Measurements from ENCODE around the gene YIPF5.

YIPF5 gene

GRCh38 chr5:144195448-144195847, 25.0 kb upstream of the YIPF5 start:
- Histone ChIP-seq H3K36me3 (replicated peaks; ENCODE audit: insufficient read depth, low read length) (no peaks in the 10 kb centered on the region), H3K27me3 (replicated peaks; ENCODE audit: insufficient read depth, low read length) (no peaks in the 10 kb centered on the region), H4K20me1 (ENCODE audit: insufficient read depth, low read length) (no peaks in the 10 kb centered on the region), H3K79me2 (ENCODE audit: low read length) (no peaks in the 10 kb centered on the region), H3K27ac (ENCODE audit: low read length) (no peak overlapping the region), H3K9me3 (replicated peaks; ENCODE audit: insufficient read depth, low read length) (no peaks in the 10 kb centered on the region), H3K4me2 (ENCODE audit: low read depth, low read length) (no peak overlapping the region), H3K4me3 (ENCODE audit: low read length) (no peak overlapping the region), H3F3A (ENCODE audit: insufficient read depth, low read length) (no peaks in the 10 kb centered on the region), H3K9me2 (replicated peaks; ENCODE audit: insufficient read depth, low read length) (no peaks in the 10 kb centered on the region), H3K9ac (ENCODE audit: low read length) (no peak overlapping the region), H2AFZ (ENCODE audit: low read length) (no peak overlapping the region), H3K4me1 (ENCODE audit: low read length) (peaks cover 13% of the 10 kb centered on the region)
- no peak for DNase-seq
- no peak for TF ChIP-seq EZH2phosphoT487 (IDR thresholded peaks at IDR 0.05; ENCODE audit: low read length)
- TF ChIP-seq EZH2 (optimal IDR thresholded peaks at IDR 0.05; ENCODE audit: low read depth, low read length): no peak
- no peak for TF ChIP-seq CTCF (IDR thresholded peaks at IDR 0.05; ENCODE audit: low read length)

- no peaks in the 10 kb centered on the region for H4K20me1 ChIP-seq (ENCODE audit: insufficient read depth, low read length)
- no peak overlapping the region for H2AFZ ChIP-seq (ENCODE audit: low read length)
- H3K4me1 ChIP-seq (ENCODE audit: low read length): peaks cover 23% of the 10 kb centered on the region
- no peak overlapping the region for H3K27ac ChIP-seq (ENCODE audit: low read length)
- no peaks in the 10 kb centered on the region for H3K9me3 ChIP-seq (replicated peaks; ENCODE audit: insufficient read depth, low read length)
- H3F3A ChIP-seq (ENCODE audit: insufficient read depth, low read length): peaks cover 7% of the 10 kb centered on the region
- H3K9ac ChIP-seq (ENCODE audit: low read length): no peak overlapping the region
- H3K79me2 ChIP-seq (ENCODE audit: low read length): no peaks in the 10 kb centered on the region
- H3K27me3 ChIP-seq (replicated peaks; ENCODE audit: insufficient read depth, low read length): no peaks in the 10 kb centered on the region
- no peak overlapping the region for H3K4me3 ChIP-seq (ENCODE audit: low read length)
- H3K36me3 ChIP-seq (replicated peaks; ENCODE audit: insufficient read depth, low read length): no peaks in the 10 kb centered on the region
- TF ChIP-seq CTCF (IDR thresholded peaks at IDR 0.05; ENCODE audit: low read length) (no peak), EZH2 (optimal IDR thresholded peaks at IDR 0.05; ENCODE audit: low read depth, low read length) (no peak), EZH2phosphoT487 (IDR thresholded peaks at IDR 0.05; ENCODE audit: low read length) (no peak)
- no peak overlapping the region for H3K4me2 ChIP-seq (ENCODE audit: low read depth, low read length)
- H3K9me2 ChIP-seq (replicated peaks; ENCODE audit: insufficient read depth, low read length): no peaks in the 10 kb centered on the region
- no peak for DNase-seq
Observed at GRCh38 chr5:144194144-144194543, 23.7 kb upstream of the YIPF5 start.

GRCh38 chr5:144192661-144193060, 22.2 kb upstream of the YIPF5 start:
- Histone ChIP-seq H3K79me2 (ENCODE audit: low read length) (no peaks in the 10 kb centered on the region), H4K20me1 (ENCODE audit: insufficient read depth, low read length) (no peaks in the 10 kb centered on the region), H3K4me2 (ENCODE audit: low read depth, low read length) (no peak overlapping the region), H3K27me3 (replicated peaks; ENCODE audit: insufficient read depth, low read length) (no peaks in the 10 kb centered on the region), H3K36me3 (replicated peaks; ENCODE audit: insufficient read depth, low read length) (no peaks in the 10 kb centered on the region), H3K9me2 (replicated peaks; ENCODE audit: insufficient read depth, low read length) (no peaks in the 10 kb centered on the region), H3K4me3 (ENCODE audit: low read length) (no peak overlapping the region), H3K9ac (ENCODE audit: low read length) (no peak overlapping the region), H3K4me1 (ENCODE audit: low read length) (peaks cover 37% of the 10 kb centered on the region), H3K9me3 (replicated peaks; ENCODE audit: insufficient read depth, low read length) (no peaks in the 10 kb centered on the region), H3K27ac (ENCODE audit: low read length) (no peak overlapping the region), H3F3A (ENCODE audit: insufficient read depth, low read length) (peaks cover 18% of the 10 kb centered on the region), H2AFZ (ENCODE audit: low read length) (0 out of 2 replicates have a peak overlapping the region, but pooled peaks have one; percentile 18)
- no peak for TF ChIP-seq CTCF (IDR thresholded peaks at IDR 0.05; ENCODE audit: low read length)
- TF ChIP-seq EZH2phosphoT487 (IDR thresholded peaks at IDR 0.05; ENCODE audit: low read length): no peak
- TF ChIP-seq EZH2 (optimal IDR thresholded peaks at IDR 0.05; ENCODE audit: low read depth, low read length): no peak
- no peak for DNase-seq
